Measurements from ENCODE around the gene GHSR.

Gene GHSR

DNA sequence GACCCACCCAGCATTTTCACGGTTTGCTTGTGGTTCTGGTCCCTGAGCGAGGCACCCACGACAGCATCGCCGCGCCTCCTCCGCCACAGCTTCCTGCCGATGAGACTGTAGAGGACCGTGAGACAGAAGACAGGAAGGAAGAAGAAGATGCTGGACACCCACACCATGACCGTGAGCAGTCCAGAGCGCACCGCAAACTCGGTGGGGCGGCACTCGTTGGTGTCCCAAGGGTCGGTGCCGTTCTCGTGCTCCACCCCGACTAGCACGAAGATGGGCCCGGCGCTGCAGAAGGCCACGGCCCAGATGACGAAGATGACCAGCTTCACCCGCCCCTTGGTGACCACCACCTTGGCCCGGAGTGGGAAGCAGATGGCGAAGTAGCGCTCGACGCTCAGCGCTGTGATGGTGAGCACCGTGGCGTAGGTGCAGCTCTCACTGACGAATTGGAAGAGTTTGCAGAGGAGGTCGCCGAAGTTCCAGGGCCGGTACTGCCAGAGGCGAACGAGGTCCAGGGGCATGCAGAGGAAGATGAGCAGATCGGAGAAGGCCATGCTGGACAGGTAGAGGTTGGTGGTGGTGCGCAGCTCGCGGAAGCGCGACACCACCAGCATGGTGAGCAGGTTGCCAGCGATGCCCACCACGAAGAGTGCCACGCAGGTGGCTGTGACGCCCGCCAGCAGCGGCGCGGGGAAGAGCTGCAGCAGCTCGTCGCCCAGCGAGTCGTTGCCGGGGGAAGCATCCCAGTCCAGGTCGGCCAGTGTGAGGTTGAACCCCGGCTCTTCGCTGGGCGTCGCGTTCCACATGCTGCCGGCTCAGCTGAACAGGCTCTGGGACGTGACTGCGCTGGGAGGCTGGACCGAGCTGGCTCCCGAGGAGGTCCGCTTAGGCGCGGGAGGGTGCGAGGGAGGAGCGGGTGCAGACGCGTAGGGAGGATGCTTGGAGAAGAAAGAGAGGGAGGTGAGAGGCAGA lies at the start of gene GHSR:
Gene GHSR (minus strand): TSS at position 846 of the 969 bp plus-strand sequence. CDS start 43 bp downstream, at position 803.
- TF ChIP-seq POLR2A (IDR thresholded peaks at IDR 0.05; ENCODE audit: low read length) (no peak), GATA1 (IDR thresholded peaks at IDR 0.05; ENCODE audit: low read depth, low read length) (no peak)
- DNase-seq: no peak

GRCh38 chr3:172490198-172490669 lies 42.0 kb upstream of the GHSR start:
- peak; percentile 81 to 88 for DNase-seq

GRCh38 chr3:172478116-172478515 lies 29.9 kb upstream of the GHSR start:
- no peak for TF ChIP-seq POLR2A (IDR thresholded peaks at IDR 0.05; ENCODE audit: low read length)
- no peak for TF ChIP-seq GATA1 (IDR thresholded peaks at IDR 0.05; ENCODE audit: low read depth, low read length)
- no peak for DNase-seq

DNA sequence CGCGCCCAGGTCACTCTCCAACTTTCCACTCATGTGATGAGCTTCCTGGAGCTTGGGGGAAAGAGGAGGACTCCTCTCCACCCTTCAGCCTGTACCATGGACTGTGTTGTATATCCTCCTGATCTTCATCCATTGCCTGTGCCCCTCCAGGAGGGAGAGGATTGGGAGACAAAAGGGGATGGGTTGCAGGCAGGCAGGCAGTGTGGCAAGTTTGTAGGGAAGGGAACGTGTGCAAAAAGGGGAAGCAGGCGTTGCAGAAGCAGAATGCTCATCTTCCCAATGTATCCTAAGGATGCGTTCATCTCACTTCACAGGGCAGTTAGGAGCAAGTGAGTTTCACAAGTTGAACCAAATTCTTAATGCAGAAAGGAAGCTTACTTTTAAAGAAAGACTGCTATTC lies 28.1 kb upstream of the GHSR start:
- no peak for DNase-seq
- TF ChIP-seq POLR2A (IDR thresholded peaks at IDR 0.05; ENCODE audit: low read length) (no peak), GATA1 (IDR thresholded peaks at IDR 0.05; ENCODE audit: low read depth, low read length) (no peak)

GRCh38 chr3:172475703-172476102 lies 27.4 kb upstream of the GHSR start:
- no peak for TF ChIP-seq POLR2A (IDR thresholded peaks at IDR 0.05; ENCODE audit: low read length)
- TF ChIP-seq GATA1 (IDR thresholded peaks at IDR 0.05; ENCODE audit: low read depth, low read length): no peak
- no peak for DNase-seq

DNA sequence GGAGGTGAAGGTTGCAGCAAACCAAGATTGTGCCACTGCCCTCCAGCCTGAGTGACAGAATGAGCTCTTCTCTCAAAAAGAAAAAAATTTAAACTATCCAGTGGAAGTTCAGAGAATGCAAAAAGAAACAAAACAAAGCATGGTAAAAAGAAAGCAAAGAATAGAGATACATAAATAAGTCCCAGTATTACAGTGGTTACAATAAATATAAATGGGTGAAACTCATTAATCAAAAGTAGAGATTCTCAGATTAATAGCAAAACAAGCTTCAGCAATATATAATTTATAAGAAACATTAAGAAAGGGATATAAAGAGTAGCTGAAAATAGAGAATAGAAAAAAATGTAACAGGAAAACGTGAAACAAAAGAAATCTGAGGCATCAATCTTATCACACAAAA lies 23.6 kb upstream of the GHSR start:
- TF ChIP-seq GATA1 (IDR thresholded peaks at IDR 0.05; ENCODE audit: low read depth, low read length) (no peak), POLR2A (IDR thresholded peaks at IDR 0.05; ENCODE audit: low read length) (no peak)
- no peak for DNase-seq

DNA sequence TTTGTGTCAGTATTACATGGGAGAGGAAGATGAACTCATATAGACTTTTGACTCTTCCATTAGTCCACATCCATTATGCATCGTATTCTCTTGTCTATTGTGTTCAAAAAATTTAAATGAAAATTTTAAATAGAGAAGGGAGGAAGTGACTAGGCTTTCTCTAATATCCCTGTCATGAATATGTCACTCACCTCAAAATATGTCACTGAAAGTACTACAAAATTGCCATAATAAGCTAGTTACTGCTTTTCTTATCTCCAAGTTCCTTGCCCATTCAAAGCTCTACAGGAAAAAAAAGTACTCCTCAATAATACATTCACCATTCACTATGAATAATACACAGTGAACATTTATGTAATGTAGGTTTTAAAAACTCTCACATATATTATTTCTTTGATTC lies 22.3 kb upstream of the GHSR start:
- no peak for DNase-seq
- no peak for TF ChIP-seq POLR2A (IDR thresholded peaks at IDR 0.05; ENCODE audit: low read length)
- TF ChIP-seq GATA1 (IDR thresholded peaks at IDR 0.05; ENCODE audit: low read depth, low read length): no peak

DNA sequence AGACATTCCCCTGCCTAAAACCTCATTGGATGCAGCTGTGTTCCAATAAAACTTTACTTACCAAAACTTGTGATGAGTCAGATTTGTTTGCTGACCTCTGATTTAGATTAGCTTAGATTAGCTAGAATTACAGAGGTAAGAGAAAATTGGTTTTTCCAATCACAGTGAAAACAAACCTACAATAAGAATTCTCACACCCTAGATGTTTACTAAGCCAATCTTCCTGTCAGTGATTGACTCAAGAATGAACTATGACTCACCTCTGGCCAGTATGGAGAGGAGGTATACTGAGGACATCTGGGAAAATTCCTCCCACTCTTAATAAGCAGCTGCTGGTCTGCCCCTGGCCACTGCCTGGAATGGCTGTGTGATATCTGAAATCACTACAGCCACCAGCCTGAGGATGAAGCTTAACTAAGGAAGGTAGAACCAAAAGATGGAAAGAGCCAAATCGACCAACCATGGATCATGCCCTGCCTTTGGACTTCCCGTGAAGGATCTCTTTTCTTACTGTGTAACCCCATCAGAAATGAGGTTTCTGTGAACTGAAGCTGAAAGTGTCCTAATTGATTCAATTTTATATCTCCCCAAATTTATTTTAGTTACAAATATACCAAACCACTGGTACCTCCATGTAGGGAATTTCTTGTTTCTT lies 19.0 kb upstream of the GHSR start:
- TF ChIP-seq GATA1 (IDR thresholded peaks at IDR 0.05; ENCODE audit: low read depth, low read length): no peak
- no peak for TF ChIP-seq POLR2A (IDR thresholded peaks at IDR 0.05; ENCODE audit: low read length)
- no peak for DNase-seq

DNA sequence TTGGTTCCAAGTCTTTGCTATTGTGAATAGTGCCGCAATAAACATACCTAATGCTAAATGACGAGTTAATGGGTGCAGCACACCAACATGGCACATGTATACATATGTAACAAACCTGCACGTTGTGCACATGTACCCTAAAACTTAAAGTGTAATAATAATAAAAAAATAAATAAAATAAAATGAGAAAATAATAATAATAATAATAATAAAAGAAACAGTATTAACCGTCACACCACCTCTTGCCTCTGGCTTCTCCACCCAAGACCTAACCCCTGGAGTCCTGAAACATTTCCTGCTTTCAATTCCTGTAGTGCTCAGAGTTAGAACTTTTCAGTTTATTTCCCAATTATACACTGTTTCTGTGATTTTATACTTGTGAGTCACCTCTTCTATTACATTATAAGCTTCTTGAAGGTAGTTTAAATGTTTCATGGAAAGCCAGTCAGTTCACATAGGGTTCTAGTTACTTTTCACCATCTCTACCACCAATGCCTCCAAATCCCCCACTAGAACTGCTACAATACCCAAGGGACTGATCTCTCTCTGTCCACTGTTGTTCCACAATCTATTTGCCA lies 18.4 kb upstream of the GHSR start:
- no peak for DNase-seq
- no peak for TF ChIP-seq GATA1 (IDR thresholded peaks at IDR 0.05; ENCODE audit: low read depth, low read length)
- TF ChIP-seq POLR2A (IDR thresholded peaks at IDR 0.05; ENCODE audit: low read length): no peak

GRCh38 chr3:172465281-172465680 lies 17.0 kb upstream of the GHSR start:
- no peak for TF ChIP-seq POLR2A (IDR thresholded peaks at IDR 0.05; ENCODE audit: low read length)
- TF ChIP-seq GATA1 (IDR thresholded peaks at IDR 0.05; ENCODE audit: low read depth, low read length): no peak
- DNase-seq: no peak

GRCh38 chr3:172464306-172464705 lies 16.1 kb upstream of the GHSR start:
- TF ChIP-seq GATA1 (IDR thresholded peaks at IDR 0.05; ENCODE audit: low read depth, low read length): no peak
- no peak for TF ChIP-seq POLR2A (IDR thresholded peaks at IDR 0.05; ENCODE audit: low read length)

GRCh38 chr3:172461530-172462138 lies 13.4 kb upstream of the GHSR start:
- TF ChIP-seq GATA1 (IDR thresholded peaks at IDR 0.05; ENCODE audit: low read depth, low read length) (no peak), POLR2A (IDR thresholded peaks at IDR 0.05; ENCODE audit: low read length) (no peak)
- DNase-seq: peak; percentile 9 to 49

More at GRCh38 chr3:172464306-172464705, 16.1 kb upstream of the GHSR start:
- DNase-seq: no peak

DNA sequence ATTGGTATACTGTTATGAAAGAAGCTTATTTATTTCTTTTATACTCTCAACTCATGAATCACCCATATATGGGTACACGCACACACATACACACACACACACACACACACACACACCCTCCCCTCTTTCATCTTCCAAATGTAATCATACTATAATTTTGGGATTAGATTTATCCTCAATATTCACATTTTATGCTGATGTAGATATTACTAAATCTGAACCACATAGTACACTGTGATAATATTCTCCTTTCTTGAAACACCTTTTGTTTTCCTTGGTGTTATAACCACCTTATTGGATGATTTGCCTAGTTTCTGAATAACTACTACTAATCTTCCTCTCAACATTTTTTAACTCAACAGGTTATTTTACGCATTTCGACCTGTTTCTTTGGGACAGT lies 8.1 kb upstream of the GHSR start:
- DNase-seq: no peak
- TF ChIP-seq POLR2A (IDR thresholded peaks at IDR 0.05; ENCODE audit: low read length) (no peak), GATA1 (IDR thresholded peaks at IDR 0.05; ENCODE audit: low read depth, low read length) (no peak)

GRCh38 chr3:172454180-172454579 lies 5.9 kb upstream of the GHSR start:
- TF ChIP-seq POLR2A (IDR thresholded peaks at IDR 0.05; ENCODE audit: low read length): no peak
- no peak for TF ChIP-seq GATA1 (IDR thresholded peaks at IDR 0.05; ENCODE audit: low read depth, low read length)
- DNase-seq: no peak

Measured in erythroblast (primary cell).